GM19193 (cell line): Measurements from ENCODE around the gene CTXND2.

Source experiments
- POLR2A ChIP-seq: IDR thresholded peaks from 4 replicates; pipeline ENCODE4 v1.6.1; 2011; ENCODE audit not compliant: insufficient read depth, insufficient read length; ENCODE audit errors: extremely low read depth

CTXND2 gene

GRCh38 chr1:150887018-150887417, at the start of gene CTXND2:
CTXND2 (plus strand) TSS chr1:150887136; CDS start chr1:150912315, 25,179 bp downstream.
- TF ChIP-seq POLR2A = no peak

DNA sequence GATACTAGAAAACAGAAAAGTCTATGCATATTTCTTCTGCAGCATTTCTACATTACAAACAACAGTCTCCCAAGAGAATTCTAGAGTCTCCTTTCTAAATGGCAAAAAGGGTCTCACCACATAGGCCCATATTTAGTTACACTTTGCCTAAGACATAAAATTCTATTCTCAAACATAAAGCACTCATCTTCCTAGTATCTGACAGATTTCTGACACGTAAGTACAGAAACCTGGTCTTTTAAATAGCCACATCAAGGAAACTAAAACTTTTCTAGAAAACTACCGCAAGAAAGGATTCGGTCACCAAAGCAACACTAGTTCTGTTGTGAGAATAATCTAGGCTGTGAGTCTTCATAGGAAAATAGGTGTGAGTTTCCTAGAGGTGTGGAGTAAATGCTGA, 45.3 kb upstream of the CTXND2 start:
- no peak for TF ChIP-seq POLR2A

GRCh38 chr1:150842343-150842742, 44.6 kb upstream of the CTXND2 start:
- TF ChIP-seq POLR2A = no peak

DNA sequence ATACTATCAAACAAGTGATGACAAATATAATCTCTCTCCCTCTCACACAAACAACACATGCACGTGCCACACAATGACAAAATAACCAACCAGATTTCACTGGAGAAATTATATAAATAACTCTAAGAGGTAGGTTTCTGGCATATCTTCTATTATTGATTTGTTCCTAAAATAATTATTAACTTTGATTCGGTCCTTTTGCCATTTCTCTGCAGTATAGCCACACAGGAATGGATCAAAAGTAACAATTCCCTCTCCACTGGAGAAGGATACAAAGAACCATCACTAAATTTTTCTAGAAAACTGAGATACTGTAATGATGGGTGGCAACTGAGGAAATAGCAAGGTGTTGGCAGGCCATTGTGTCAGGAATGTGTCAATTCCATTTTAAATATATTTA, 44.0 kb upstream of the CTXND2 start:
- TF ChIP-seq POLR2A = no peak

DNA sequence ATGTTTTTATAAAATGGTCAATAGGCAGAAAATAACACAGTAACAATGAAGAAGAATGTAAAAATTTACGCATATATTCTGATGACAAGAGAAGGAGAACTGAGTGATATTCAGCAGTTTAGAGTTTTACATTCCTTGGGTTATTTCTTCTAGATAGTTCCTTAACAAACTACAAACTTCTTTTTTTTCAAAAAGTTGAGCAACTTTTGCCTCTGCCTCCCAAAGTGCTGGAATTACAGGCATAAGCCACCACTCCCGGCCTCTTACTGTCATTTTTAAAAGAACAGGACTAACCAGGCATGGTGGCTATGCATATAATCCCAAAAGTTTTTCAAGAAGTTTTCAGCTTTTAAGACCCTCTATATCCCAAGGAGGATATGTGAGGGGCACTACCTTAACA, 43.5 kb upstream of the CTXND2 start:
- no peak for TF ChIP-seq POLR2A

GRCh38 chr1:150846473-150847146, 40.3 kb upstream of the CTXND2 start:
- no peak for TF ChIP-seq POLR2A

- TF ChIP-seq POLR2A = no peak
These were observed 23.2 kb upstream of the CTXND2 start for GRCh38 chr1:150863724-150864123.

DNA sequence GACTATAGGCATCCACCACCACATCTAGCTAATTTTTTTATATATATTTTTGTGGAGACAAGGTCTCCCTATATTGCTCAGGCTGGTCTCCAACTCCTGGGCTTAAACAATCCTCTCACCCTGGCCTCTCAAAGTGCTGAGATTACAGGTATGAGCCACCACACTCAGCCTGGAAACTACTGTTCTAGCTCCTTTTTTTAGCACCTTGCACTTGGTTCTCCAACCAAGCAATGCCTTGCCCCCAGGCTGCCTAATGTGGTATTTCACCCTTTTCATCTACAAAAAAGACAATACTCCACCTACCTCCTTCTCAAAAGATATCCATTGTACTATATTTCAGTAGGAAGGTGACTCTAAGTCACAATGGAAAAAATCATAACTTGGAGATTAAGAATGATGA, 17.3 kb upstream of the CTXND2 start:
- TF ChIP-seq POLR2A = no peak

- TF ChIP-seq POLR2A = no peak
These were observed 14.4 kb upstream of the CTXND2 start for GRCh38 chr1:150872572-150872971.

DNA sequence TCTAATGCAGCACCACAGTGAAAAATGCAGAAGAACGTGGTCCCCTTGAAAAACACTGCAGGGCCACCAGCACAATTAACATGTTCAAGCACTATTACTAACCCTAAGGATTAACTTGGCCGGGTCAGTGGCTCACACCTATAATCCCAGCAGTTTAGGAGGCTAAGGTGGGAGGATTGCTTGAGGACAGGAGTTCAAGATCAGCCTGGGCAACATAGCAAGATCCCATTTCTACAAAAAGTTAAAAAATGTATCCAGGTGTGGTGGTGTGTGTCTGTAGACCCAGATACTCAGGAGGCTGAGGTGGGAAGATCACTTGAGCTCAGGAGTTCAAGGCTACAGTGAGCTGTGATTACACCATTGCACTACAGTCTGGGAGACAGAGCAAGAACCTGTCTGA, 13.4 kb upstream of the CTXND2 start:
- TF ChIP-seq POLR2A = no peak

DNA sequence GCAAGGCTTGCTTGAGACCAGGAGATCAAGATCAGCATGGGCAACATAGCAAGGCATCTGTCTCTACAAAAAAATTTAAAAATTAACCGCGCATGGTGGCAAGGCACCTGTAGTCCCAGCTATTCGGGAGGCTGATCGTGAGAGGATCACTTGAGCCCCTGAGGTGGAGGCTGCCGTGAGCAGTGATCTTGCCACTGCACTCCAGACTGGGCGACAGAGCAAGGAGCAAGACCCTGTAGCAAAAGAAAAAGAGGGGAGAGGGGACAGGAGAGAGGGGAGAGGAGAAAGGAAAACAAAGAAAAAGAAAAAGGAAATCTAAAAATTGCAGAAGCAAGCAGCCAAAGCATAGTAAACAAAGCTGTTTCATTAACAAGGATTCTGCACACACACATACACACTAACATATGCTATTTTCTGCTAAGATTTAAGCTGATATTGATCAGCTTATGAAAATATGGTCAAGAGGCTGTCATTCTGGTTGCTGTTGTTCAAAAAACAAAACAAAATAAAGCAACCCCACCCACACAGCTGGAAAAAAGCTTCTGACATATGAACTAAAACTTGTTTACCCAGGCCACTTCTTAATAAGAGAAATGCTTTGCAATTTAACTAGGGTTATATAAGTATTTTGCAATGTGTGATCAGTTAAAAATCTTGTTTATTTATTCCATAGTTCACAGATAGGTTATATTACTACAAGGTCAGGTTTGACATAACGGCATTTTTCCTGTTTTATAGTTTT, 12.3 kb upstream of the CTXND2 start:
- TF ChIP-seq POLR2A = no peak

DNA sequence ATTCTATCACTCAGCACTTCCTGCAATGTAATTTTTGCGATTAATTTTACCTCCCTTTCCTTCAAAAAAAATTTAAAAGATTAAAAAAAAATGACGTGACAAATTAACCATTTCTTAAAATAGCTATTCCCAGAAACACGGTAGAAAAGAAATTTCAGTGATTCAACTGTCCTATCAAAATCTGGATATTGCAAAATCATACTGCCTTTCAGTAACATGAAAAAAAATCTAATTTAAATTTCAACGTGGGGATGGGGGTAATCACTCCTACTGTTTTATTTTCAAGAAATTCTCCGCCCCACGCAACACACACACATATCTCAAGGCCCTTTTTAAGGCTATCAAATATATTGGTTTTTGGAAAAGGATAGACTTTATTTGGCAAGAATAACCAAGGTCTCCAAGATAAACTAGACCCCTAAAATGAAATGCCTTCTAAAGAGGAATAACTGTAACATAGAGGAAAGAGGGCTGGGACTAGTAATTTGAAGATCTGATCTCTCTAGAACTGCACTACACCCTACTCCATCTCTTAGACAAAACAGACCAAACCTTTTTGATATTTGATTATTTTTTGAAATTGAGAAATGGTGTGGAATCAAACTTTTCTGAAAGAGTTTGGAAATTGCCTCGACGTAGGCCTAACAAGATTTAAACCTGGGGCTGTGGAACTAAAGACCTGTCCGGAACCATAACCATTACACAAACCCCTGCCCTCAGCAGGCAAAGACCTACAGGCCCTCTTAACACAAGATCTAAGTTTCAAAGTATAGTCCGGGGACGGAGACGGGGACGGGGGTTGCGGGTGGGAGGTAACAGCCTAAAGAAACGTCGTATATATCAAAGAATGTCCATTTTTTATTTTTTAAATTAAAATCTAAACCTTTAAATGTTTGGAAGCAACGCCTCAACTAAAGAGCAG, 11.5 kb upstream of the CTXND2 start:
- no peak for TF ChIP-seq POLR2A

GRCh38 chr1:150876119-150876454, 10.8 kb upstream of the CTXND2 start:
- no peak for TF ChIP-seq POLR2A

DNA sequence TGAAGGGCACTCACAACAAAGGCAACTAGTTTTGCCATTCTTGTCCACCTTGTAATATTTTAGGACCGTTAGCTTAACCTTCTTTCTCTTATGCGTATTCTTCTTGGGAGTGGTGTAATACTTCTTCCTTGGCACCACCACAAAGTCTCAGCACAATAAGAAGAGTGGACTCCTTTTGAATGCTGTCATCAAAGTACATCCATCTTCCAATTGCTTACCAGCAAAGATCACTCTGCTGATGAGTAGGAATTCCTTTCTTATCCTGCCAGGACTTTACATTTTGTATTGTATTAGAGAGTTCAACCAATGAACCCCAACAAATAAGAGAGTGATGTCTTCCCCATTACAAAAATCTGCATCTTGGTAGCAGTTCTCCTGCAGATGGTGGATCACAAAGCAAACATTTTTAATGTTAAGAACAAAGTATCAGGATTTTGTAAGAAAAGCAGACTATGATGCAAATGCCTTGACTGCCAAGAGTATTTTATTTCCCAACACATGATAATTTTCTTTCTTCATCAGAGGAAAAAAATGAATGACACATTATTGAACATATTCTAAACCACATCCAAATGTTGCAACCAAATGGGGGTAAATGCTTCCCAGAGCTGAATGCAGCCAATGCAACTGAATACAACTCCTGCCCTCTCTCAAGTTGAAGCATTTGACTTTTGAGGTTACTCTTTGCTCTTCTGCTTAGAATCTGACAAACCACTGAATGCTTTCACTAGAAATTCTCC, 5.4 kb upstream of the CTXND2 start:
- no peak for TF ChIP-seq POLR2A

DNA sequence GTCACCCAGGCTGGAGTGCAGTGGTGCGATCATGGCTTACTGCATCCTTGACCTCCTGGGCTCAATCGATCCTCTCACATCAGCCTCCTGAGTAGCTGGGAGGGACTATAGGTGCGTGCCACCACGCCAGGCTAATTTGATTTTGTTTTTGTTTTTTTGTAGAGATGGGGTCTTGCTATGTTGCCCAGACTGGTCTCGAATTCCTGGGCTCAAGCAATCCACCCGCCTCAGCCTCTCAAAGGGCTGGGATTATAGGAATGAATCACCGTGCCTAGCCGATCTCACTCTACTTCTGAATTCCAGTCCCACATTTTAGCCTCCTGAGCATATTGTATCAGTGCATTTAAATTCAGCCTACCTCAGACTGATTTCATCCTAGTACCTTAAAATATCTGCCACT, 1.8 kb downstream of the CTXND2 start:
- TF ChIP-seq POLR2A = no peak

DNA sequence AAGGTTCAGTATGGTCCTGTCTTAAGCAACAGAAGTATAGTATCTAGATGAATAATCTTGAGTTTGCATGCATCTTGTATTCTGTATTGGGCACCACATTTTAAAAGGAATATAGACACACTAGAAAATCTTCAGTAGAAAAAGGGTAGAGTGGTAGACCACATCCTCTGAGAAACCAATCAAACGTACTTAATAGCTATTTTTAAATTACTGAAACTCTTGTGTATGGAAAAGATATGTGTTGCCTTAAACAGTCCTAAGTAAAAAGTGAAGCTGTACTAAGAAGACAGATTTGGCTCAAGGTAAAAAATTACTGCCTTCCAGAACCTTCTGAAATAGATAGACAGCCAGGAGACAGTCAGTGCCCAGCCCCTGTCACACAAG, 3.1 kb downstream of the CTXND2 start:
- no peak for TF ChIP-seq POLR2A
